ENCODE measurements around the gene MRM1.
A peak's percentile ranks its signal among the peaks of the same experiment; 100 is the strongest.

Gene MRM1

GRCh38 chr17:36612323-36612722 lies 10.9 kb downstream of the MRM1 start:
- no peak overlapping the region for H3K4me3 Mint-ChIP-seq
- no peak overlapping the region for H3K27ac Mint-ChIP-seq
- H3K9me3 Mint-ChIP-seq, result no peaks in the 10 kb centered on the region
- H3K4me1 Mint-ChIP-seq, result peaks cover 17% of the 10 kb centered on the region
- no peaks in the 10 kb centered on the region for H3K27me3 Mint-ChIP-seq
- ATAC-seq (no peak), DNase-seq (no peak)

- H3K9me3 Mint-ChIP-seq, result no peaks in the 10 kb centered on the region
- no peak overlapping the region for H3K27ac Mint-ChIP-seq
- H3K27me3 Mint-ChIP-seq, result no peaks in the 10 kb centered on the region
- ATAC-seq, result no peak
- no peak overlapping the region for H3K4me3 Mint-ChIP-seq
- no peak for DNase-seq
- peaks cover 15% of the 10 kb centered on the region for H3K4me1 Mint-ChIP-seq
These were observed 11.8 kb downstream of the MRM1 start for GRCh38 chr17:36613155-36613554.

DNA sequence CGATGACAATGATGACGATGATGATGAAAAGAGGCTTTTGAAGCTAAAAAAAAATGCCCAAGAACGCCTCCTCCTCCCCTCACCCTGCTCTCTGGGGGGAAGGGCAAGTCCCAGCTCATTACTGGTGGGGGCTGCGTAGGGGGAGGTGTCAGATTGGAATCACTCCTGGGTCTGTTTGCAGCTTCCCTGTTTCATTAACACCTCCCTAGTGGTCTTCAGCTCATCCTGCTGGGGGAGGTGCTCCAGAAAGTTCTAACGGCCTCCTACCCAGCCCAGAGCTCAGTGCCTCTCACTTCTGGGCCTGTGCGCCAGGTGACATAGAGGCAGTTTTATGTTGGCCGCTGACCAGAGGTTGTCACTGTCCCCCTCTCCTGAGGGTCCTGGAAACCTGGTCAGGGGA lies 12.7 kb downstream of the MRM1 start:
- ATAC-seq (no peak), DNase-seq (no peak)
- Mint-ChIP-seq H3K27me3 (no peaks in the 10 kb centered on the region), H3K27ac (no peak overlapping the region), H3K4me1 (peaks cover 6% of the 10 kb centered on the region), H3K4me3 (no peak overlapping the region), H3K9me3 (no peaks in the 10 kb centered on the region)

GRCh38 chr17:36614933-36615332 lies 13.6 kb downstream of the MRM1 start:
- no peaks in the 10 kb centered on the region for H3K27me3 Mint-ChIP-seq
- no peak overlapping the region for H3K4me3 Mint-ChIP-seq
- no peaks in the 10 kb centered on the region for H3K9me3 Mint-ChIP-seq
- ATAC-seq (no peak), DNase-seq (no peak)
- no peak overlapping the region for H3K27ac Mint-ChIP-seq
- peaks cover 5% of the 10 kb centered on the region for H3K4me1 Mint-ChIP-seq

DNA sequence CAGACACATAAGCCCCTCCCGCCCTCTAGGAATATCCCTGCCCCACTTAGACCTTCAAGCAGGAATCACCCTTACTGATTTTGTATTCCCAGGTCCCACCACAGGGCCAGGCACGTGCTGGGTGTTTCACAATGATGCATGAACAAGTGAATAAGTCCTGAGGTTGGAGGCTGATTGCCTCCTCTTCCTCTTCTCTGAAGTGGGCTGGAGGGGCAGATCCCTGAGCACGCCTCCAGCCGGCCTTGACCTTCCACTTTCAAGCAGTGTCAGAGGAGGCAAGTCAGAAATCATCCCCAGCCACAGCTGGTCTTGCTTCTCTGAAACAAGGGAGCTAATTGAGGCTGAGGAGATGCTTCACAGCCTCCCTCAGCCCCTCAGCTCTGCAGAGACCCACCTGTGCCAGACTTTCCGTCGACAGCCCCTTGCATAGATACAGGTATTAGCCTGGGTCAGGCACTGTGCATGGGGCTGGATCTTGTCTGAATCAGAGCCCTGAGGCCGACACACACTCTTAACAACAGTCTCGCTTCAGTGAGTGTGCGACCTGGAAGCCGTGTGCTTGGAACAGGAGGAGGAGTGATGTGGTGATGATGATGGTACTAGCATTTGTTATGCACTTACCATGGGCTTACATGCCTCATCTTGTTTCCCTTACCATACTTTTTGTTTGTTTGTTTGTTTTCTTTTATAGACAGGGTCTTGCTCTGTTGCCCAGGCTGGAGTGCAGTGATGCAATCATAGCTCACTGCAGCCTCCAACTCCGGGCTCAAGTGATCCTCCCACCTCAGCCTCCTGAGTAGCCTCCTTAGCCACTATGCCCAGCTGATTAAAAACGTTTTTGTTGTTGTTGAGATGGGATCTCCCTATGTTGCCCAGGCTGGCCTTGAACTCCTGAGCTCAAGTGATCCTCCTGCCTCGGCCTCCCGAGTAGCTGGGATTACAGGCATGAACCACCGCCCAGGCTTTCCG lies 15.0 kb downstream of the MRM1 start:
- H3K27ac Mint-ChIP-seq, result no peak overlapping the region
- DNase-seq, result no peak
- no peaks in the 10 kb centered on the region for H3K27me3 Mint-ChIP-seq
- no peak overlapping the region for H3K4me3 Mint-ChIP-seq
- ATAC-seq, result no peak
- H3K9me3 Mint-ChIP-seq, result no peaks in the 10 kb centered on the region
- peaks cover 10% of the 10 kb centered on the region for H3K4me1 Mint-ChIP-seq

GRCh38 chr17:36617773-36618172 lies 16.4 kb downstream of the MRM1 start:
- DNase-seq, result no peak
- H3K4me1 Mint-ChIP-seq, result peaks cover 12% of the 10 kb centered on the region
- no peaks in the 10 kb centered on the region for H3K9me3 Mint-ChIP-seq
- H3K27ac Mint-ChIP-seq, result no peak overlapping the region
- H3K27me3 Mint-ChIP-seq, result no peaks in the 10 kb centered on the region
- no peak overlapping the region for H3K4me3 Mint-ChIP-seq
- ATAC-seq, result no peak

- Mint-ChIP-seq H3K27me3 (no peaks in the 10 kb centered on the region), H3K4me3 (no peak overlapping the region), H3K27ac (no peak overlapping the region), H3K9me3 (no peaks in the 10 kb centered on the region), H3K4me1 (peaks cover 7% of the 10 kb centered on the region)
- no peak for DNase-seq
- ATAC-seq, result no peak
These were observed 21.9 kb downstream of the MRM1 start for GRCh38 chr17:36623281-36623680.

GRCh38 chr17:36625188-36625587 lies 23.8 kb downstream of the MRM1 start:
- DNase-seq (no peak), ATAC-seq (no peak)
- Mint-ChIP-seq H3K9me3 (no peaks in the 10 kb centered on the region), H3K4me1 (peaks cover 7% of the 10 kb centered on the region), H3K27ac (peak overlapping the region in 1 of 2 donors; percentile 70), H3K27me3 (no peaks in the 10 kb centered on the region), H3K4me3 (no peak overlapping the region)

DNA sequence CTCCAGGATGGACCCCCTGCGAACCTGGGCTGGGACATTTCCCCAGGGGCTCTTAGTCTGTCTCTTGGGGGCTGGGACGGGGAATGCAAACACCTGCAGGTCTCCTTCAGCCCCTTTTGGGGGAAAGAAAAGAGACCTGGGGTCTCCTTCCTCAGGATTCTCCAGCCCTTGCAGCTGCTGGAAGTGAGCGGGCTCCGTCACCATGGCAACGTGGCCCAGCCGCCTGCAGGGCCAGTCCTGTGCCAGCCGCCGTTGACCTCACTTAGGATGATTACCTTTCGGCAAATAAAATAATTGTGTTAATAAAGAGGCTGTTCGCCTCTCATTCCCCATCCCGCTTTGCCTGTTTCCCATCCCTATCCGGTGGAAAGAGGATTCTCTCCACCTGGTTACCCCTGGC lies 25.7 kb downstream of the MRM1 start:
- no peak overlapping the region for H3K27ac Mint-ChIP-seq

GRCh38 chr17:36628576-36628975 lies 27.2 kb downstream of the MRM1 start:
- Mint-ChIP-seq H3K27me3 (peaks cover 18% of the 10 kb centered on the region), H3K4me1 (no peaks in the 10 kb centered on the region), H3K27ac (no peak overlapping the region), H3K4me3 (no peak overlapping the region), H3K9me3 (no peaks in the 10 kb centered on the region)
- ATAC-seq (no peak), DNase-seq (no peak)

More for the DNA sequence above, 25.7 kb downstream of the MRM1 start:
- H3K27me3 Mint-ChIP-seq, result peaks cover 4% of the 10 kb centered on the region
- no peak for DNase-seq
- no peaks in the 10 kb centered on the region for H3K4me1 Mint-ChIP-seq
- H3K9me3 Mint-ChIP-seq, result no peaks in the 10 kb centered on the region
- H3K4me3 Mint-ChIP-seq, result no peak overlapping the region
- no peak for ATAC-seq

DNA sequence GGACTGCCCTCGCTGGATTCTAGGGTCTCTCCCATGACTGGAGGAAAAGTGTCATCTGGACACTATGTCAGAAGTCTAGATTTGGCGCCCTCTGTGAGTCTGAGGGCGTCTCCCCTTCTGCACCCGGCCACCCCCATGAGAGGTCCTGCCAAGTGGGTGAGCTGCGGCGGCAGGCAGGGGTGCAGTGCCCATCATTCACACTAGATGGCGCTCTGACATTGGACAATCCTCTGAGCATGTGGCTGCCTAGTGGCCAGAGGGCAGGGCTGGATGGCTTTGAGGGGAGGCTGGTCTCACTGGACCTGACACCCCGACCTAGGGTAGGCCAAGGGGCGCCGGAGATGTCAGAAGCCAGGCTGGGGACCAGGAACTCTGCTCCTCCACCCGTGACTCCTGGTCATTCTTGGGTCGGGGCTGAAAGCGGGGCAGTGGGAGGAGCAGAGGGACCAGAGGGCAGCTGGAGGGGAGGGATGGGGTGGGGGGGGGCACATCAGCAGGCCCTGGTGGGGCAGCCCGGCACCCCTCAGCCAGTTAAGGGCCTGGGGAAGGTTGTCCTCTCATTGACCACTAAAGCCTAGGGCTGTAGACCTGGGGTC lies 28.0 kb downstream of the MRM1 start:
- Mint-ChIP-seq H3K9me3 (no peaks in the 10 kb centered on the region), H3K4me3 (no peak overlapping the region), H3K4me1 (no peaks in the 10 kb centered on the region), H3K27ac (no peak overlapping the region), H3K27me3 (peaks cover 26% of the 10 kb centered on the region)
- DNase-seq (peak; percentile 79 to 83), ATAC-seq (peak; percentile 90)

DNA sequence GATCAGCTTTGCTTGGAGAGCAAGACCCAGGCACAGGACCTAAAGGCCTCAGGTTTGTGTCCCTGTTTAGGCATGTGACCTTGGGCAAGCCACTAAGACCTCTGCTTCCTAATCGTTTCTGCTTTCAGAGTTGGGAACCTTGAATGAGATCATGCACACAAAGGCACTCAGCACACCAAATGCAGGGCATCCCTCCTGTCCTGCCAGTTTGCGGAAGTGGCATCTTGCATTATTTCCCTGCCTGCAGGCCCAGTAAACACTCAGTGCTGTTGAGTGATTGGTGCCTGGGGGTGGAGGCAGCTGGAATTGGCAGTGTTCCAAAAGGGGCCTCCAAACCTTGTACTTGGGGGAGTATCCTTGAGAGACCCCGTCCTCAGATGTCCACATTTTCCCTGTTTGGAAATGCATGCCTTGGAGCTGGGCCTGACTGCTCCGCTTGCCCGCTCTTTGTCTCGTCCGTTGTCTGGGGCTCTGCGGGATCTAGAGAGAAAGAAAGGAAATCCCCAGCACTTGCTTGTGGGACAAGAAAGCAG lies 28.7 kb downstream of the MRM1 start:
- Mint-ChIP-seq H3K27me3 (peaks cover 33% of the 10 kb centered on the region), H3K27ac (peak overlapping the region in 1 of 2 donors; percentile 2), H3K9me3 (no peaks in the 10 kb centered on the region), H3K4me1 (no peaks in the 10 kb centered on the region), H3K4me3 (no peak overlapping the region)
- ATAC-seq (no peak), DNase-seq (no peak)

DNA sequence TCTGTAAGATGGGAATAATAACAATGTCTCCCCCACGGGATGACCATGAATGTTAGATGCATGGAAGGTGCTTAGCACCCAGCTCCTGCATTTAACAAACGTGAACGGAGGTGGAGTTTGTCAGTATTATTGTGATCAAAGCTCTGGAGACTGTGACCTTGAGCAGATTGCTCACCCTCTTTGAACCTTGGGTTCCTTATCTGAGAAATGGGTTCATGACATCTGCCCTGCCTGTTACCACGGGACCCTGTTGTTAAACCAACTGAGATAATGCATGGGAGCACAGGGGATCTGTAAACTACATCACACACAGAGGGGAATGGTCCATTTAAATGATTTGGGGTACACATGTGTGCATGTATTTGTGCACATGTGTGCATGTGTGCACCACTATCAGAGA lies 29.6 kb downstream of the MRM1 start:
- no peaks in the 10 kb centered on the region for H3K4me1 Mint-ChIP-seq
- ATAC-seq, result no peak

GRCh38 chr17:36632916-36633771 lies 31.8 kb downstream of the MRM1 start:
- no peak overlapping the region for H3K27ac Mint-ChIP-seq
- H3K4me3 Mint-ChIP-seq, result no peak overlapping the region
- H3K27me3 Mint-ChIP-seq, result peaks cover 39% of the 10 kb centered on the region
- H3K9me3 Mint-ChIP-seq, result no peaks in the 10 kb centered on the region
- H3K4me1 Mint-ChIP-seq, result no peaks in the 10 kb centered on the region
- DNase-seq (no peak), ATAC-seq (no peak)

More for the DNA sequence above, 29.6 kb downstream of the MRM1 start:
- H3K4me3 Mint-ChIP-seq, result no peak overlapping the region
- H3K27me3 Mint-ChIP-seq, result peaks cover 37% of the 10 kb centered on the region
- DNase-seq, result no peak
- no peaks in the 10 kb centered on the region for H3K9me3 Mint-ChIP-seq
- H3K27ac Mint-ChIP-seq, result no peak overlapping the region

DNA sequence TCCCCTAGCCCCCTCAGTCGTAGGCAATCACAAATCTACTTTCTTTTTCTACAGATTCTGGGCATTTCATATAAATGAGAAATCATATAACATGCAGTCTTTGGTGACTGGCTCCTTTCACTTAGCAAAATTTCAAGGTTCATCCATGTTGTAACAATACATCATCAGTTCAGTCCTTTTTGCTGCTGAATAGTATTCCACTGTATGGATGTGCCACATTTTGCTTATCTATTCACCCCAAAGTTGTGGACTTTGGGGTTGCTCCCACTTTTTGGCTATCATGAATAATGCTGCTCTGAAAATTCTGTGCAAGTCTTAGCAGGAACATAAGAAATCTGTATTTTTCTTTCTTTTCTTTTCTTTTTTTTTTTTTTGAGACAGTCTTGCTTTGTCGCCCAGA lies 39.0 kb downstream of the MRM1 start:
- Mint-ChIP-seq H3K27me3 (peaks cover 70% of the 10 kb centered on the region), H3K4me3 (no peak overlapping the region), H3K9me3 (no peaks in the 10 kb centered on the region), H3K27ac (no peak overlapping the region), H3K4me1 (peaks cover 23% of the 10 kb centered on the region)
- DNase-seq (no peak), ATAC-seq (no peak)
